Measurements from ENCODE around the gene MAML2. TPM values are rescaled to one million over a fixed set of nuclear protein-coding genes. Genes with fewer than 3 reads are reported as not detected.

MAML2 gene
- total and polyA plus RNA-seq, 7 donors, result 2.8 to 20.7 (median 11.8) TPM

- intact Hi-C loops (cut with DNase I), result no loop called here
- H3K27me3 ChIP-seq, result no peaks in the 10 kb centered on the region
- no peak for DNase-seq
- no peaks in the 10 kb centered on the region for H3K9me3 ChIP-seq
- no peaks in the 10 kb centered on the region for H3K36me3 ChIP-seq
- TF ChIP-seq POLR2A (IDR thresholded peaks at IDR 0.05) (no peak), CTCF (IDR thresholded peaks at IDR 0.05) (no peak), EP300 (IDR thresholded peaks at IDR 0.05) (no peak), POLR2AphosphoS5 (IDR thresholded peaks at IDR 0.05) (no peak)
- no peak overlapping the region for H3K27ac ChIP-seq
- peaks cover 0 to 22% (median 6%) of the 10 kb centered on the region in 4 donors for H3K4me1 ChIP-seq
- H3K4me3 ChIP-seq, result no peak overlapping the region
Observed at GRCh38 chr11:96146765-96147164, 196.2 kb downstream of the MAML2 start.

- Histone ChIP-seq H3K27ac (no peak overlapping the region), H3K4me3 (no peak overlapping the region), H3K27me3 (no peaks in the 10 kb centered on the region), H3K4me1 (peaks cover 0 to 22% (median 6%) of the 10 kb centered on the region in 4 donors), H3K9me3 (no peaks in the 10 kb centered on the region), H3K36me3 (no peaks in the 10 kb centered on the region)
- no peak for DNase-seq
- TF ChIP-seq POLR2A (IDR thresholded peaks at IDR 0.05), result no peak
- TF ChIP-seq EP300 (IDR thresholded peaks at IDR 0.05), result no peak
- TF ChIP-seq POLR2AphosphoS5 (IDR thresholded peaks at IDR 0.05), result no peak
- no peak for TF ChIP-seq CTCF (IDR thresholded peaks at IDR 0.05)
- intact Hi-C loops (cut with DNase I), result no loop called here
- 65 to 72% methylated on average over 4 of the region's 4 CpGs for WGBS, 2 donors
Observed at GRCh38 chr11:96145163-96145585, 197.8 kb downstream of the MAML2 start.

GRCh38 chr11:96144553-96144952 is 198.4 kb downstream of the MAML2 start:
- Histone ChIP-seq H3K36me3 (no peaks in the 10 kb centered on the region), H3K27ac (no peak overlapping the region), H3K4me3 (no peak overlapping the region), H3K27me3 (no peaks in the 10 kb centered on the region), H3K4me1 (peaks cover 0 to 22% (median 6%) of the 10 kb centered on the region in 4 donors), H3K9me3 (no peaks in the 10 kb centered on the region)
- 86 to 92% methylated on average over 2 of the region's 2 CpGs for WGBS, 2 donors
- intact Hi-C loops (cut with DNase I), result no loop called here
- no peak for DNase-seq
- TF ChIP-seq CTCF (IDR thresholded peaks at IDR 0.05) (no peak), POLR2A (IDR thresholded peaks at IDR 0.05) (no peak), EP300 (IDR thresholded peaks at IDR 0.05) (no peak), POLR2AphosphoS5 (IDR thresholded peaks at IDR 0.05) (no peak)

GRCh38 chr11:96143041-96143521 is 199.9 kb downstream of the MAML2 start:
- Histone ChIP-seq H3K4me3 (no peak overlapping the region), H3K27me3 (no peaks in the 10 kb centered on the region), H3K27ac (peak overlapping the region in 2 of 4 donors; percentile 20 to 29), H3K4me1 (peaks cover 0 to 22% (median 6%) of the 10 kb centered on the region in 4 donors), H3K36me3 (no peaks in the 10 kb centered on the region), H3K9me3 (no peaks in the 10 kb centered on the region)
- WGBS, 2 donors, result 68 to 69% methylated on average over 5 of the region's 5 CpGs
- TF ChIP-seq POLR2AphosphoS5 (IDR thresholded peaks at IDR 0.05), result no peak
- TF ChIP-seq POLR2A (IDR thresholded peaks at IDR 0.05), result no peak
- TF ChIP-seq EP300 (IDR thresholded peaks at IDR 0.05), result no peak
- no peak for TF ChIP-seq CTCF (IDR thresholded peaks at IDR 0.05)
- intact Hi-C loops (cut with DNase I), result no loop called here
- no peak for DNase-seq

GRCh38 chr11:96141626-96142025 is 201.4 kb downstream of the MAML2 start:
- intact Hi-C loops (cut with DNase I), result no loop called here

More at GRCh38 chr11:96141626-96142025, 201.4 kb downstream of the MAML2 start:
- H3K4me1 ChIP-seq, result peaks cover 0 to 30% (median 12%) of the 10 kb centered on the region in 4 donors
- TF ChIP-seq CTCF (IDR thresholded peaks at IDR 0.05) (no peak), EP300 (IDR thresholded peaks at IDR 0.05) (no peak), POLR2AphosphoS5 (IDR thresholded peaks at IDR 0.05) (no peak), POLR2A (IDR thresholded peaks at IDR 0.05) (no peak)
- DNase-seq, result no peak
- H3K27me3 ChIP-seq, result no peaks in the 10 kb centered on the region
- no peak overlapping the region for H3K4me3 ChIP-seq
- 95 to 97% methylated on average over 9 of the region's 9 CpGs for WGBS, 2 donors
- H3K27ac ChIP-seq, result no peak overlapping the region
- H3K9me3 ChIP-seq, result no peaks in the 10 kb centered on the region
- H3K36me3 ChIP-seq, result no peaks in the 10 kb centered on the region
